CD14-positive monocyte (primary cell): ENCODE data around the gene PDE4B. TPM values are rescaled to one million over a fixed set of nuclear protein-coding genes. Genes with fewer than 3 reads are reported as not detected.

Experiments used
- DNase-seq, 3 donors: peaks; one replicate each; pipeline ENCODE4 v3.0.0-alpha.2; 2011 to 2022
- H2AFZ ChIP-seq: 2 replicates; pipeline ENCODE4 v1.6.0; 2012; ENCODE audit warnings: mild to moderate bottlenecking, low read depth, low read length, inconsistent platforms; ENCODE audit not compliant: insufficient read depth, poor library complexity, severe bottlenecking
- H3K27ac ChIP-seq, 2 donors: 1 replicate in 1 of 2; 2 replicates in 1 of 2; pipeline ENCODE4 v1.5.1; 2012 to 2013; ENCODE audit warnings: low read length in 2 of 2, control low read depth in 1 of 2, inconsistent platforms in 1 of 2, low read depth in 1 of 2, mild to moderate bottlenecking in 1 of 2
- H3K27me3 ChIP-seq, 2 donors: one replicate each; pipeline versions ENCODE4 v1.6.0 to v1.6.1; 2011 to 2013; ENCODE audit warnings: low read length in 2 of 2; ENCODE audit not compliant: control insufficient read depth in 2 of 2, insufficient read depth in 2 of 2
- H3K36me3 ChIP-seq, 2 donors: replicated peaks in 1 of 2; 1 replicate in 1 of 2; 2 replicates in 1 of 2; pipeline versions ENCODE4 v1.5.1 to v1.6.1; 2012 to 2013; ENCODE audit warnings: low read length in 2 of 2, control low read depth in 1 of 2, inconsistent platforms in 1 of 2, mild to moderate bottlenecking in 1 of 2; ENCODE audit not compliant: insufficient read depth in 2 of 2, control insufficient read depth in 1 of 2
- H3K4me1 ChIP-seq, 2 donors: 1 replicate in 1 of 2; 2 replicates in 1 of 2; pipeline versions ENCODE4 v1.5.1 to v1.6.1; 2012 to 2013; ENCODE audit warnings: low read length in 2 of 2, control low read depth in 1 of 2, inconsistent platforms in 1 of 2, mild to moderate bottlenecking in 1 of 2, moderate library complexity in 1 of 2; ENCODE audit not compliant: insufficient read depth in 2 of 2, control insufficient read depth in 1 of 2
- H3K4me2 ChIP-seq: replicated peaks from 2 replicates; pipeline ENCODE3; 2012; ENCODE audit warnings: low read length, moderate library complexity, mild to moderate bottlenecking; ENCODE audit not compliant: poor library complexity, severe bottlenecking; ENCODE audit errors: extremely low read depth
- H3K4me3 ChIP-seq, 3 experiments: fragments of 200-600 bp in 1 of 3; sonication (generic) in 1 of 3; replicated peaks in 1 of 3; 1 replicate in 2 of 3; 2 replicates in 1 of 3; pipeline ENCODE4 v1.5.1; 2011 to 2013; ENCODE audit warnings: low read length in 3 of 3, mild to moderate bottlenecking in 3 of 3, control low read depth in 2 of 3, low read depth in 2 of 3, inconsistent platforms in 1 of 3, moderate library complexity in 1 of 3
- H3K79me2 ChIP-seq: 2 replicates; pipeline ENCODE4 v1.6.0; 2012; ENCODE audit warnings: mild to moderate bottlenecking, control low read depth, inconsistent platforms, low read length, moderate library complexity; ENCODE audit not compliant: insufficient read depth
- H3K9ac ChIP-seq: 2 replicates; pipeline ENCODE4 v1.6.0; 2017; ENCODE audit warnings: low read length, mild to moderate bottlenecking; ENCODE audit not compliant: insufficient read depth, poor library complexity, severe bottlenecking
- H3K9me3 ChIP-seq, 2 donors: replicated peaks in 1 of 2; 1 replicate in 1 of 2; 2 replicates in 1 of 2; pipeline versions ENCODE4 v1.5.1 to v1.6.1; 2012 to 2013; ENCODE audit warnings: low read length in 2 of 2, control low read depth in 1 of 2; ENCODE audit not compliant: control insufficient read depth in 1 of 2, insufficient read depth in 1 of 2
- H4K20me1 ChIP-seq: 2 replicates; pipeline ENCODE4 v1.6.0; 2012; ENCODE audit warnings: mild to moderate bottlenecking, low read length, control low read depth, moderate library complexity; ENCODE audit not compliant: insufficient read depth
- H3K27ac Mint-ChIP-seq, 7 donors: one replicate each; pipeline ENCODE4 v1.8.0; 2020; ENCODE audit warnings: mild to moderate bottlenecking in 7 of 7, mixed read lengths in 7 of 7, moderate library complexity in 6 of 7, inconsistent platforms in 2 of 7
- H3K27me3 Mint-ChIP-seq, 3 donors: one replicate each; pipeline ENCODE4 v1.8.0; 2021 to 2022; ENCODE audit warnings: low read depth in 3 of 3, mild to moderate bottlenecking in 3 of 3, mixed read lengths in 3 of 3, moderate library complexity in 3 of 3, inconsistent platforms in 1 of 3
- H3K36me3 Mint-ChIP-seq, 2 donors: one replicate each; pipeline ENCODE4 v1.8.0; 2020; ENCODE audit warnings: mixed read lengths in 2 of 2, inconsistent platforms in 1 of 2, mild to moderate bottlenecking in 1 of 2
- H3K4me1 Mint-ChIP-seq: one replicate; pipeline ENCODE4 v1.8.0; 2020; ENCODE audit warnings: mild to moderate bottlenecking, mixed read lengths
- H3K4me3 Mint-ChIP-seq, 2 donors: one replicate each; pipeline ENCODE4 v1.8.0; 2020; ENCODE audit warnings: mild to moderate bottlenecking in 2 of 2, mixed read lengths in 2 of 2, moderate library complexity in 1 of 2
- H3K9me3 Mint-ChIP-seq, 7 donors: one replicate each; pipeline ENCODE4 v1.8.0; 2020 to 2022; ENCODE audit warnings: mixed read lengths in 7 of 7, mild to moderate bottlenecking in 6 of 7, moderate library complexity in 6 of 7, inconsistent platforms in 2 of 7
- WGBS: methylation state at CpG from one replicate; pipeline ENCODE4 v1.1.5; 2013; ENCODE audit warnings: missing lambda C conversion rate; ENCODE audit not compliant: insufficient coverage; 5-methylcytosine and 5-hydroxymethylcytosine counted together
- intact Hi-C, 2 donors: fragments of 100-400 bp; cut with micrococcal nuclease; formaldehyde crosslinking; loops; one replicate each; pipeline versions ENCODE4 v1.15.0 to v1.15.1; 2023
- polyA plus RNA-seq, 3 donors: library from polyadenylated mRNA; depleted of rRNA in 1 of 3; unstranded in 2 of 3; stranded (reverse) in 1 of 3; fragments of 300-500 nt in 2 of 3; fragments of >200 nt in 1 of 3; fragmentation: Illumina TruSeq in 2 of 3; gene quantifications; 1 replicate in 2 of 3; 2 replicates in 1 of 3; pipeline ENCODE4 v1.2.3, GENCODE V29; 2012 to 2021
- TF ChIP-seq, protein P1 (sequence below): fragments of 200-600 bp; IDR thresholded peaks from one replicate; pipeline ENCODE4 v1.8.0; 2022; ENCODE audit warnings: antibody characterized with exemption, mild to moderate bottlenecking

The PDE4B gene
- polyA plus RNA-seq, 3 donors: 17.2 to 52.8 (median 25.2) TPM

DNA sequence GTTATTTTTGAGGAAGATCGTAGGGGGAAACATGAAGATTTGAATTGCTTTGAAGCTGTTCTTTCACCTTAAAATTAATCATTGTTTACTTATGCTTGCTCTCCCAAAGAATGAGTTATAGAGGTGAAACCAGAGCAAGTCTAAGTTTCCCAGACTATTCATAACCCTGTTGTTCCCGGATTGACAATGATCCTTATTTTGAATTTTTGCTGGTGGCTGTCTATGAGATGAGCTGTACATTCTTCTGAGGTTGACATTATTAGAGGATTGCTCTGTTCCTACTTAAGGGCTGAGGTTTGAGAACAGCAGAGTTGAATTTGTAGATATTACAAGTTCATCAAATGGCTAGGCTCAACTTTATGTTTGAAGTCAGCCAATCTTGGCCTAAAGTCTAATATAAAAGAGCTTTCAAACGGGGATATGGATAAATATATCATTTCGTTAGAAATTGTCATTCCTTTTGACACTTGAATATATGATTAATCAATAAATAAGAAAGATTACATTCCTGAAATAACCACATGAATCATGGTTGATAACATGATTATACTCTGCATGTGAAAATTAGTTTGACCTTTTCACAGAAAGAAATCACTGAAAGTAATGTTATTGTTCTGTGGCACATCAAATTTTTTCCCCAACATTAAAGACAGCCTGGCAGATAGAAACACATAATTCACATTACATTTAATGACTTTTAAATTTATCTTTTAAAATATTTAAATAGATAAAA is 19.1 kb upstream of the PDE4B start:
- Histone ChIP-seq H2AFZ (no peak overlapping the region), H3K36me3 (no peaks in the 10 kb centered on the region), H3K79me2 (no peaks in the 10 kb centered on the region), H3K9ac (no peak overlapping the region), H3K27ac (no peak overlapping the region), H3K4me3 (no peak overlapping the region), H3K9me3 (peaks cover 0 to 2% of the 10 kb centered on the region in 2 donors), H4K20me1 (no peaks in the 10 kb centered on the region), H3K27me3 (no peaks in the 10 kb centered on the region), H3K4me2 (no peak overlapping the region), H3K4me1 (no peaks in the 10 kb centered on the region)
- peaks cover 3% of the 10 kb centered on the region for H3K4me1 Mint-ChIP-seq
- no peak for DNase-seq
- no peaks in the 10 kb centered on the region for H3K27me3 Mint-ChIP-seq
- H3K4me3 Mint-ChIP-seq: no peak overlapping the region
- no peak overlapping the region for H3K27ac Mint-ChIP-seq
- no CpG with 5 or more reads among the region's 4 CpGs for WGBS
- intact Hi-C loops: no loop called here
- H3K9me3 Mint-ChIP-seq: peaks cover 0 to 8% (median 5%) of the 10 kb centered on the region in 7 donors
- TF ChIP-seq, protein P1, sequence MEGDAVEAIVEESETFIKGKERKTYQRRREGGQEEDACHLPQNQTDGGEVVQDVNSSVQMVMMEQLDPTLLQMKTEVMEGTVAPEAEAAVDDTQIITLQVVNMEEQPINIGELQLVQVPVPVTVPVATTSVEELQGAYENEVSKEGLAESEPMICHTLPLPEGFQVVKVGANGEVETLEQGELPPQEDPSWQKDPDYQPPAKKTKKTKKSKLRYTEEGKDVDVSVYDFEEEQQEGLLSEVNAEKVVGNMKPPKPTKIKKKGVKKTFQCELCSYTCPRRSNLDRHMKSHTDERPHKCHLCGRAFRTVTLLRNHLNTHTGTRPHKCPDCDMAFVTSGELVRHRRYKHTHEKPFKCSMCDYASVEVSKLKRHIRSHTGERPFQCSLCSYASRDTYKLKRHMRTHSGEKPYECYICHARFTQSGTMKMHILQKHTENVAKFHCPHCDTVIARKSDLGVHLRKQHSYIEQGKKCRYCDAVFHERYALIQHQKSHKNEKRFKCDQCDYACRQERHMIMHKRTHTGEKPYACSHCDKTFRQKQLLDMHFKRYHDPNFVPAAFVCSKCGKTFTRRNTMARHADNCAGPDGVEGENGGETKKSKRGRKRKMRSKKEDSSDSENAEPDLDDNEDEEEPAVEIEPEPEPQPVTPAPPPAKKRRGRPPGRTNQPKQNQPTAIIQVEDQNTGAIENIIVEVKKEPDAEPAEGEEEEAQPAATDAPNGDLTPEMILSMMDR: no peak
- H3K36me3 Mint-ChIP-seq: no peaks in the 10 kb centered on the region

DNA sequence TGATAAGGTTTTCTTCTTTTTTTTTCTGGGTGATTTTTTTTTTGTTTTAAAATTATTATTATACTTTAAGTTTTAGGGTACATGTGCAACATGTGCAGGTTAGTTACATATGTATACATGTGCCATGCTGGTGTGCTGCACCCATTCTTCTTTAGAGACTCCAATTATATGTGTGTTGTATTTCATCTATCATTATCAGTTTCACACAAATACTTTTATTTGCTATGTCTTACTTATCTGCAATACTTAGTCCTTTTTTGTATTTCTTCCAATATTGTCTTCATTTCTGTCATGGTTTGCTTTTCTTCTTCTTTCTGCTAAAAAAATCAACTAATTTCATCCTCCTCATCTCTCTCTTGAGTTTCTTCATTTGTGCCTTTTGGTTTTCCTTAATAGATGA is 3.9 kb upstream of the PDE4B start:
- peaks cover 5 to 20% (median 18%) of the 10 kb centered on the region in 3 donors for H3K27me3 Mint-ChIP-seq
- H3K36me3 Mint-ChIP-seq: peaks cover 0 to 3% of the 10 kb centered on the region in 2 donors
- H3K4me2 ChIP-seq: no peak overlapping the region
- H4K20me1 ChIP-seq: no peaks in the 10 kb centered on the region
- peaks cover 4 to 18% (median 14%) of the 10 kb centered on the region in 7 donors for H3K9me3 Mint-ChIP-seq
- no peak overlapping the region for H3K9ac ChIP-seq
- H3K27ac Mint-ChIP-seq: no peak overlapping the region
- peaks cover 35% of the 10 kb centered on the region for H3K4me1 Mint-ChIP-seq
- no peaks in the 10 kb centered on the region for H3K36me3 ChIP-seq
- H3K27ac ChIP-seq: no peak overlapping the region
- peaks cover 3 to 13% of the 10 kb centered on the region in 2 donors for H3K9me3 ChIP-seq
- H3K4me1 ChIP-seq: peaks cover 35 to 41% of the 10 kb centered on the region in 2 donors
- no peaks in the 10 kb centered on the region for H3K79me2 ChIP-seq
- TF ChIP-seq, protein P1: no peak
- peaks cover 2 to 11% of the 10 kb centered on the region in 2 donors for H3K27me3 ChIP-seq
- intact Hi-C loops: no loop called here
- H3K4me3 ChIP-seq: no peak overlapping the region
- no peak for DNase-seq
- no peak overlapping the region for H3K4me3 Mint-ChIP-seq
- H2AFZ ChIP-seq: no peak overlapping the region
